Smooth muscle cell (in vitro differentiated cells): ENCODE results near the gene ECE2. TPM values are rescaled to one million over a fixed set of nuclear protein-coding genes. Genes with fewer than 3 reads are reported as not detected.

ENCODE experiments used
- DNase-seq: peaks from one replicate; lab custom pipeline; 2025; ENCODE audit not compliant: unreplicated experiment; lab: John Stamatoyannopoulos, UW
- H2AFZ ChIP-seq: fragments of 200-600 bp; sonication (generic); 2 replicates; pipeline ENCODE4 v1.6.0; 2016; ENCODE audit warnings: antibody characterized with exemption, low read depth, mild to moderate bottlenecking
- H3F3A ChIP-seq: fragments of 200-600 bp; sonication (generic); 2 replicates; pipeline ENCODE4 v1.6.0; 2017; ENCODE audit warnings: antibody characterized with exemption, low read depth
- H3K27ac ChIP-seq: fragments of 200-600 bp; sonication (generic); 2 replicates; pipeline ENCODE4 v1.5.1; 2016; ENCODE audit warnings: low read depth, mild to moderate bottlenecking
- H3K27me3 ChIP-seq: fragments of 200-600 bp; sonication (generic); 2 replicates; pipeline ENCODE4 v1.6.1; 2016; ENCODE audit warnings: low read depth, mild to moderate bottlenecking
- H3K36me3 ChIP-seq: fragments of 200-600 bp; sonication (generic); 2 replicates; pipeline ENCODE4 v1.5.1; 2016; ENCODE audit warnings: low read depth
- H3K4me1 ChIP-seq: fragments of 200-600 bp; sonication (generic); 2 replicates; pipeline ENCODE4 v1.5.1; 2016; ENCODE audit warnings: low read depth
- H3K4me2 ChIP-seq: fragments of 200-600 bp; sonication (generic); 2 replicates; pipeline ENCODE4 v1.6.0; 2016; ENCODE audit warnings: mild to moderate bottlenecking
- H3K4me3 ChIP-seq: fragments of 200-600 bp; sonication (generic); 2 replicates; pipeline ENCODE4 v1.5.1; 2016; ENCODE audit warnings: mild to moderate bottlenecking
- H3K79me2 ChIP-seq: fragments of 200-600 bp; sonication (generic); 2 replicates; pipeline ENCODE4 v1.6.0; 2016; ENCODE audit warnings: low read depth, mild to moderate bottlenecking
- H3K9ac ChIP-seq: fragments of 200-600 bp; sonication (generic); 2 replicates; pipeline ENCODE4 v1.6.0; 2016; ENCODE audit warnings: low read depth
- H3K9me3 ChIP-seq: fragments of 200-600 bp; sonication (generic); replicated peaks from 2 replicates; pipeline ENCODE4 v1.5.1; 2016; ENCODE audit warnings: low read depth
- H4K20me1 ChIP-seq: fragments of 200-600 bp; sonication (generic); 2 replicates; pipeline ENCODE4 v1.6.0; 2016; ENCODE audit warnings: low read depth
- WGBS: methylation state at CpG from one replicate; pipeline ENCODE4 v1.1.7; 2016; ENCODE audit warnings: low lambda C conversion rate; 5-methylcytosine and 5-hydroxymethylcytosine counted together
- polyA plus RNA-seq: library from polyadenylated mRNA; unstranded; fragments of >200 nt; fragmentation: Nextera tagmentation; extraction: Ambion mirVana; gene quantifications from 2 replicates; pipeline ENCODE4 v1.2.1, GENCODE V29; 2016
- total RNA-seq: library from RNA; depleted of rRNA; stranded (reverse); fragments of >200 nt; gene quantifications from 2 replicates; pipeline ENCODE4 v1.2.3, GENCODE V29; 2014
- TF ChIP-seq, protein P1 (sequence below): fragments of 200-600 bp; sonication (generic); IDR thresholded peaks from 2 replicates; pipeline ENCODE4 v1.5.1; 2017; ENCODE audit warnings: borderline replicate concordance, mild to moderate bottlenecking, antibody characterized with exemption; ENCODE audit not compliant: insufficient read depth, poor library complexity, severe bottlenecking

The ECE2 gene
- total and polyA plus RNA-seq, 2 experiments from 2014 or later = not detected

DNA sequence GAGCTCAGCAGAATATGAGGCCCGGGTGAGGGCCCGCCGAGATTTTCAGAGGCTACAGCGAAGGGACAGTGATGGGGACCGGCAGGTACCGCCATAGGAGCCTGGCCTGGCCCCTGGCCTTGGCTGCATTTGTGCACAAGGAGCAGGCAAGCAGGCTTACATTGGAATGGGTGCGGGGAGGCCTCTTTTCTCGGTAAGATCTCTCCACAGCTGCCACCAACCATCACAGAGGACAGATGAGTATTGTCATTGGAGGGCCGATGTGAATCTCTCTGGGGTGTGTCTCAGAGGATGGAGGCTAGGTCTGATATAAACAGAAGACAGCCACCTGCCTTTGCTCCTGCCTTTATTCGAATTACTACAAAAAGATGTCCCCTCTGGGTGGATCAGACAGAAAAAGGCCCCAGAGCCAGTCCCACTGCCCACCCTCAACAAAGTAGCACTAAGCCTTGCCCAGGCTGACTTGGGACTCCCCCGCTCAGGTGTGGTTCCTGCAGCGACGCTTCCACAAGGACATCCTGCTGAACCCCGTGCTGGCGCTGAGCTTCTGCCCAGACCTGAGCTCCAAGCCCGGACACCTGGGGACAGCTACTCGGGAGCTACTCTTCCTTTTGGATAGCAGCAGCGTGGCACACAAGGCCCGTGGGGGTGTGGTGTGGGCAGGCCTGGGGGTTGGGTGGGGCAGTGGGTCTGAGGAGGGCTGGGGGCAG, 41.0 kb upstream of the ECE2 start:
- TF ChIP-seq, protein P1, sequence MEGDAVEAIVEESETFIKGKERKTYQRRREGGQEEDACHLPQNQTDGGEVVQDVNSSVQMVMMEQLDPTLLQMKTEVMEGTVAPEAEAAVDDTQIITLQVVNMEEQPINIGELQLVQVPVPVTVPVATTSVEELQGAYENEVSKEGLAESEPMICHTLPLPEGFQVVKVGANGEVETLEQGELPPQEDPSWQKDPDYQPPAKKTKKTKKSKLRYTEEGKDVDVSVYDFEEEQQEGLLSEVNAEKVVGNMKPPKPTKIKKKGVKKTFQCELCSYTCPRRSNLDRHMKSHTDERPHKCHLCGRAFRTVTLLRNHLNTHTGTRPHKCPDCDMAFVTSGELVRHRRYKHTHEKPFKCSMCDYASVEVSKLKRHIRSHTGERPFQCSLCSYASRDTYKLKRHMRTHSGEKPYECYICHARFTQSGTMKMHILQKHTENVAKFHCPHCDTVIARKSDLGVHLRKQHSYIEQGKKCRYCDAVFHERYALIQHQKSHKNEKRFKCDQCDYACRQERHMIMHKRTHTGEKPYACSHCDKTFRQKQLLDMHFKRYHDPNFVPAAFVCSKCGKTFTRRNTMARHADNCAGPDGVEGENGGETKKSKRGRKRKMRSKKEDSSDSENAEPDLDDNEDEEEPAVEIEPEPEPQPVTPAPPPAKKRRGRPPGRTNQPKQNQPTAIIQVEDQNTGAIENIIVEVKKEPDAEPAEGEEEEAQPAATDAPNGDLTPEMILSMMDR = no peak
- no peak overlapping the region for H3K4me2 ChIP-seq

DNA sequence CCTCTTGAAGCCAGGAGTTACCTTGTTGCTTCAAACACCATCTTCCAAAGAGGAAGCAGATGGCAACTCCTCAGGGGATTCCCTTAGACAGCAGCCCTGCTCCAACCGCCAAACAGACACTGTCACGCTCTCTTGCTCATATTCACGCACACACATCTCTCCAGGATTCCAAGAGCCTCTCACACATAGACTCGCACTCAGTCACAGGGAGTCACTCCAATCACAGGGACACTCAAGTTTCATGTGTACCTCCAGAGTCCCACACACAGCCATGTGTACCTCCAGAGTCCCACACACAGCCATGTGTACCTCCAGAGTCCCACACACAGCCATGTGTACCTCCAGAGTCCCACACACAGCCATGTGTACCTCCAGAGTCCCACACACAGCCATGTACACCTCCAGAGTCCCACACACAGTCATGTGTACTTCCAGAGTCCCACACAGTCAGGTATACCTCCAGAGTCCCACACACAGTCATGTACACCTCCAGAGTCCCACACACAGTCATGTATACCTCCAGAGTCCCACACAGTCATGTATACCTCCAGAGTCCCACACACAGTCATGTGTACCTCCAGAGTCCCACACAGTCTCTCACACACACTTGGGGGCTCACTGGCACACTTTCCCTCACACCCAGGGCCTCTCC, 40.3 kb upstream of the ECE2 start:
- Histone ChIP-seq H3K36me3 (no peaks in the 10 kb centered on the region), H3K9ac (no peak overlapping the region), H4K20me1 (peaks cover 4% of the 10 kb centered on the region), H3K4me3 (no peak overlapping the region), H3K79me2 (no peaks in the 10 kb centered on the region), H3K27me3 (peaks cover 41% of the 10 kb centered on the region), H2AFZ (no peak overlapping the region), H3K4me2 (no peak overlapping the region), H3K9me3 (no peaks in the 10 kb centered on the region), H3K4me1 (no peaks in the 10 kb centered on the region), H3F3A (no peaks in the 10 kb centered on the region), H3K27ac (no peak overlapping the region)
- TF ChIP-seq, protein P1 = no peak
- DNase-seq = no peak
- WGBS = 89% methylated on average over 4 of the region's 4 CpGs

More for the DNA sequence above, 41.0 kb upstream of the ECE2 start:
- 89% methylated on average over 17 of the region's 19 CpGs for WGBS
- peaks cover 5% of the 10 kb centered on the region for H3K4me1 ChIP-seq
- no peaks in the 10 kb centered on the region for H3K36me3 ChIP-seq
- H3K4me3 ChIP-seq = no peak overlapping the region
- H3F3A ChIP-seq = no peaks in the 10 kb centered on the region
- no peaks in the 10 kb centered on the region for H4K20me1 ChIP-seq
- DNase-seq = no peak
- no peaks in the 10 kb centered on the region for H3K79me2 ChIP-seq
- H3K9ac ChIP-seq = no peak overlapping the region
- H3K27ac ChIP-seq = no peak overlapping the region
- peaks cover 48% of the 10 kb centered on the region for H3K27me3 ChIP-seq
- no peak overlapping the region for H2AFZ ChIP-seq
- no peaks in the 10 kb centered on the region for H3K9me3 ChIP-seq

DNA sequence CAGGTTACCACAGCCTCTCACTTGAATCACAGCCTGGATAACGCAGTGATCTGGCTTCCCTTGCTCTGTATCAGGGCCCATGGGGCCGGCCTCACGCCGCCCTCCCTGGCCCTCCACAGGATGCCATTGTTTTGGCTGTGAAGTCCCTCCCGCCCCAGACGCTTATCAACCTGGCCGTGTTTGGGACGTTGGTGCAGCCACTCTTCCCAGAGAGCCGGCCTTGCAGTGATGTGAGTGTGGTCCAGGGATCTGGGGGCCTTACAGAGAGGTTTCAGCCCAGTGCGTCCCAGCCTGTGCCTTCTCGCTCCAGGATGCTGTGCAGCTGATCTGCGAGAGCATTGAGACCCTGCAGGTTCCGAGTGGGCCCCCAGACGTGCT, 39.8 kb upstream of the ECE2 start:
- Histone ChIP-seq H3K4me1 (no peaks in the 10 kb centered on the region), H3K36me3 (no peaks in the 10 kb centered on the region), H3K4me3 (no peak overlapping the region), H3K9me3 (no peaks in the 10 kb centered on the region), H3K27me3 (peaks cover 36% of the 10 kb centered on the region), H3K27ac (no peak overlapping the region), H3K9ac (no peak overlapping the region), H3F3A (no peaks in the 10 kb centered on the region), H4K20me1 (peaks cover 9% of the 10 kb centered on the region), H2AFZ (no peak overlapping the region), H3K4me2 (no peak overlapping the region), H3K79me2 (no peaks in the 10 kb centered on the region)
- 82% methylated on average over 14 of the region's 14 CpGs for WGBS
- TF ChIP-seq, protein P1 = no peak
- no peak for DNase-seq
